KMS-11 (cell line): Measurements from ENCODE around the gene CAMTA1.

Experiments
- H2AFZ ChIP-seq: fragments of 200-600 bp; sonication (generic); 2 replicates; pipeline ENCODE4 v1.6.1; 2016; ENCODE audit warnings: antibody characterized with exemption, mixed run types, low read depth
- H3K27ac ChIP-seq: fragments of 200-600 bp; sonication (generic); 2 replicates; pipeline ENCODE4 v1.6.1; 2016; ENCODE audit warnings: mild to moderate bottlenecking, mixed run types
- H3K27me3 ChIP-seq: fragments of 200-600 bp; sonication (generic); 2 replicates; pipeline ENCODE4 v1.6.1; 2017; ENCODE audit warnings: mild to moderate bottlenecking, low read depth, mixed run types, moderate library complexity; ENCODE audit not compliant: insufficient read depth
- H3K36me3 ChIP-seq: fragments of 200-600 bp; sonication (generic); 2 replicates; pipeline ENCODE4 v1.6.1; 2017; ENCODE audit warnings: mild to moderate bottlenecking, mixed run types; ENCODE audit not compliant: insufficient read depth
- H3K4me1 ChIP-seq: fragments of 200-600 bp; sonication (generic); 2 replicates; pipeline ENCODE4 v1.6.1; 2016; ENCODE audit warnings: mild to moderate bottlenecking, low read depth, mixed run types; ENCODE audit not compliant: poor library complexity, severe bottlenecking
- H3K4me2 ChIP-seq: fragments of 200-600 bp; sonication (generic); 2 replicates; pipeline ENCODE4 v1.7.0; 2016; ENCODE audit warnings: mild to moderate bottlenecking, mixed run types
- H3K4me3 ChIP-seq: fragments of 200-600 bp; sonication (generic); IDR thresholded peaks from 2 replicates; pipeline ENCODE4 v1.6.1; 2017; ENCODE audit warnings: low read depth, low read length, mixed read lengths; ENCODE audit not compliant: insufficient read depth
- H3K79me2 ChIP-seq: fragments of 200-600 bp; sonication (generic); 2 replicates; pipeline ENCODE4 v1.6.1; 2016; ENCODE audit warnings: low read depth, mixed run types; ENCODE audit not compliant: insufficient read depth
- H3K9ac ChIP-seq: fragments of 200-600 bp; sonication (generic); 2 replicates; pipeline ENCODE4 v1.6.1; 2016; ENCODE audit warnings: mild to moderate bottlenecking, mixed run types
- H4K20me1 ChIP-seq: fragments of 200-600 bp; sonication (generic); 2 replicates; pipeline ENCODE4 v1.6.1; 2016; ENCODE audit warnings: mild to moderate bottlenecking, mixed run types; ENCODE audit not compliant: insufficient read depth
- CTCF ChIP-seq: fragments of 200-600 bp; sonication (generic); conservative IDR thresholded peaks from 2 replicates; pipeline ENCODE4 v1.6.1; 2017; ENCODE audit warnings: low read depth, mild to moderate bottlenecking, antibody characterized with exemption, low read length, moderate library complexity, mixed read lengths

The CAMTA1 gene

GRCh38 chr1:7435276-7436055 is 650.2 kb downstream of the CAMTA1 start:
- no peak overlapping the region for H3K9ac ChIP-seq
- H4K20me1 ChIP-seq = no peaks in the 10 kb centered on the region
- no peak overlapping the region for H3K27ac ChIP-seq
- no peak for TF ChIP-seq CTCF
- no peak overlapping the region for H3K4me3 ChIP-seq
- H3K4me1 ChIP-seq = no peaks in the 10 kb centered on the region
- H3K27me3 ChIP-seq = peaks cover 4% of the 10 kb centered on the region; the same call in 1 of the 2 replicates
- no peaks in the 10 kb centered on the region for H3K36me3 ChIP-seq
- no peaks in the 10 kb centered on the region for H3K79me2 ChIP-seq
- no peak overlapping the region for H3K4me2 ChIP-seq
- no peak overlapping the region for H2AFZ ChIP-seq

GRCh38 chr1:7436056-7437005 is 651.1 kb downstream of the CAMTA1 start:
- Histone ChIP-seq H3K79me2 (no peaks in the 10 kb centered on the region), H2AFZ (no peak overlapping the region), H3K36me3 (no peaks in the 10 kb centered on the region), H3K9ac (no peak overlapping the region), H3K4me2 (no peak overlapping the region), H4K20me1 (no peaks in the 10 kb centered on the region), H3K4me1 (no peaks in the 10 kb centered on the region), H3K27ac (no peak overlapping the region), H3K4me3 (no peak overlapping the region), H3K27me3 (peaks cover 4% of the 10 kb centered on the region; the same call in 1 of the 2 replicates)
- TF ChIP-seq CTCF = no peak

- Histone ChIP-seq H4K20me1 (no peaks in the 10 kb centered on the region), H3K27me3 (peaks cover 4% of the 10 kb centered on the region; the same call in 1 of the 2 replicates), H3K27ac (no peak overlapping the region), H2AFZ (no peak overlapping the region), H3K36me3 (no peaks in the 10 kb centered on the region), H3K4me1 (no peaks in the 10 kb centered on the region), H3K4me2 (no peak overlapping the region), H3K4me3 (no peak overlapping the region), H3K79me2 (no peaks in the 10 kb centered on the region), H3K9ac (no peak overlapping the region)
- TF ChIP-seq CTCF = no peak
Observed at GRCh38 chr1:7437036-7437435, 651.8 kb downstream of the CAMTA1 start.

GRCh38 chr1:7437608-7438395 is 652.5 kb downstream of the CAMTA1 start:
- Histone ChIP-seq H2AFZ (no peak overlapping the region), H3K9ac (no peak overlapping the region), H3K27me3 (peaks cover 4% of the 10 kb centered on the region; the same call in 1 of the 2 replicates)

More at GRCh38 chr1:7437608-7438395, 652.5 kb downstream of the CAMTA1 start:
- no peak for TF ChIP-seq CTCF
- Histone ChIP-seq H3K4me1 (no peaks in the 10 kb centered on the region), H3K27ac (no peak overlapping the region), H4K20me1 (no peaks in the 10 kb centered on the region), H3K4me3 (no peak overlapping the region), H3K36me3 (no peaks in the 10 kb centered on the region), H3K4me2 (no peak overlapping the region), H3K79me2 (no peaks in the 10 kb centered on the region)
